Measurements from ENCODE around the gene ADCY7. TPM values are rescaled to one million over a fixed set of nuclear protein-coding genes. Genes with fewer than 3 reads are reported as not detected.

Gene ADCY7
- total and polyA plus RNA-seq, 9 of the 15 experiments (the other 6 are each of a cell fraction or from before 2014, with no cell fraction given) = 2.3 to 108 (median 28.6) TPM

DNA sequence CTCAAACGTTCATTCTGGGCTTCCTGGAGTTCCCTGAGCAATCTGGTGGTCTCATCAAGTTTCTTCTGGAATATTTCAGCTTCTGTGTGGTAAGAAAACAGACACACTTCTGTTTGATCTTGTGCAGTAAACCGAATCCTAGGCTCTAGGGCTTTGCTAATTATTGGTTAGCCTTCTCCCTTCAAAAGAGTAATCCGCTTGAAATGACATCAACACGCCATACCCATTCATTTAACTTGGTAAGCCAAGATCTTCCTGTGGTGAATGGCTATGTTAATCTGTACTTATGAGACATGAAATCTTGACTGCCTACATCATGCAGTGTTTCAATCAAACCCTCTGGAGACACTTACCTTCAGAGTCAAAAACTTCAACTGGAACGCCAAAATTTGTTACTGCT, 54.0 kb downstream of the ADCY7 start (continued):
- TF ChIP-seq ZBTB1 (CRISPR knock-in tag; IDR thresholded peaks at IDR 0.05; ENCODE audit: borderline replicate concordance, low read depth) = no peak

DNA sequence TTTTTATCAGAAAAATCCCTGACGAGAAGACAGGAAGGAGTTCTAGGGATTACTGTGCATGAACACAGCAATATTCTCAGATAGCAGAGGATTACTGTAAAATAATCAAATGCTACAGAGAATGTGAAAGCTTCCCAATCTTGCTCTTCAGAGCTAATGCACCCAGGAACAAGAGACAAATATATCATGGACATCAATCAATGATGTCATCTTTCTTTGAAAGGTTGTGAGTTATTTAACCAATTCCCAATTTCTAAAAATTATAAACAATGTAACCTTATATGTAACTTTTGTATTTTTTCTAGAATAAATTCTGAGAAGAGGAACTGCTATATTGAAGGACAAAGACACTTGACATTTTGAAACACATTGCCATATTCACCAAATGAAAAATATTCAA, 56.0 kb downstream of the ADCY7 start:
- H3K4me3 ChIP-seq = no peak overlapping the region
- H3K27ac ChIP-seq (ENCODE audit: extremely low read depth, low read depth, low read length) = no peak overlapping the region
- H3K9me3 ChIP-seq (replicated peaks; ENCODE audit: control insufficient read depth, insufficient read depth, low read depth, low read length) = no peaks in the 10 kb centered on the region
- no peak overlapping the region for H2AFZ ChIP-seq (ENCODE audit: low read depth, low read length)
- in situ Hi-C loops (cut with MboI) = no loop called here
- ATAC-seq (no peak), FAIRE-seq (no peak), DNase-seq (ENCODE audit: extremely low read depth in 1 of 4, low spot score in 3 of 4) (no peak)
- POLR2A ChIA-PET = no interaction called here
- intact Hi-C loops (cut with micrococcal nuclease) = loop anchor here (5.0 kb wide), 1 partner anchor 75 kb away; no protein-coding TSS in a partner anchor
- no peaks in the 10 kb centered on the region for H3K79me2 ChIP-seq (ENCODE audit: control insufficient read depth, insufficient read depth, low read length)
- peaks cover 0 to 15% of the 10 kb centered on the region in 2 experiments; a peak in 2 of 5 replicates for H3K4me1 ChIP-seq (replicated peaks in 1 of 2; ENCODE audit: control insufficient read depth in 2 of 2, insufficient read depth in 2 of 2, low read length in 2 of 2)
- peaks cover 95% of the 10 kb centered on the region for H3K36me3 ChIP-seq (ENCODE audit: control insufficient read depth, insufficient read depth, low read length)
- H3K4me2 ChIP-seq (ENCODE audit: insufficient read depth, low read length) = no peak overlapping the region
- H4K20me1 ChIP-seq (replicated peaks; ENCODE audit: control insufficient read depth, insufficient read depth, low read length) = 0 out of 2 replicates have a peak, but pooled peaks cover 6% of the 10 kb centered on the region
- no peaks in the 10 kb centered on the region for H3K27me3 ChIP-seq (ENCODE audit: control insufficient read depth in 2 of 2, insufficient read depth in 2 of 2, low read length in 2 of 2)
- BruUV-seq (replicated peaks) = no TSS peak
- no peak overlapping the region for H3K9ac ChIP-seq (ENCODE audit: insufficient read depth in 1 of 2, low read depth in 2 of 2, low read length in 2 of 2)
- H3K9me1 ChIP-seq (ENCODE audit: control insufficient read depth, insufficient read depth, low read length) = no peaks in the 10 kb centered on the region
- 38% methylated on average over 1 of the region's 1 CpG for WGBS (ENCODE audit: insufficient coverage, low coverage, missing lambda C conversion rate)
- CTCF ChIA-PET (ENCODE audit: low intra/inter-chr PET ratio) = interaction anchor here (1.1 kb wide), 1 partner anchor 46 kb away, joined by 3 read pairs; no protein-coding TSS in a partner anchor
- TF ChIP-seq, protein P1, sequence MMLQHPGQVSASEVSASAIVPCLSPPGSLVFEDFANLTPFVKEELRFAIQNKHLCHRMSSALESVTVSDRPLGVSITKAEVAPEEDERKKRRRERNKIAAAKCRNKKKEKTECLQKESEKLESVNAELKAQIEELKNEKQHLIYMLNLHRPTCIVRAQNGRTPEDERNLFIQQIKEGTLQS (IDR thresholded peaks at IDR 0.05) = peak; percentile 70
- TF ChIP-seq, protein P1 (CRISPR knock-in tag; conservative IDR thresholded peaks at IDR 0.05) = no peak
- TF ChIP-seq, protein P2, sequence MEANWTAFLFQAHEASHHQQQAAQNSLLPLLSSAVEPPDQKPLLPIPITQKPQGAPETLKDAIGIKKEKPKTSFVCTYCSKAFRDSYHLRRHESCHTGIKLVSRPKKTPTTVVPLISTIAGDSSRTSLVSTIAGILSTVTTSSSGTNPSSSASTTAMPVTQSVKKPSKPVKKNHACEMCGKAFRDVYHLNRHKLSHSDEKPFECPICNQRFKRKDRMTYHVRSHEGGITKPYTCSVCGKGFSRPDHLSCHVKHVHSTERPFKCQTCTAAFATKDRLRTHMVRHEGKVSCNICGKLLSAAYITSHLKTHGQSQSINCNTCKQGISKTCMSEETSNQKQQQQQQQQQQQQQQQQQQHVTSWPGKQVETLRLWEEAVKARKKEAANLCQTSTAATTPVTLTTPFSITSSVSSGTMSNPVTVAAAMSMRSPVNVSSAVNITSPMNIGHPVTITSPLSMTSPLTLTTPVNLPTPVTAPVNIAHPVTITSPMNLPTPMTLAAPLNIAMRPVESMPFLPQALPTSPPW (CRISPR knock-in tag; IDR thresholded peaks at IDR 0.05) = no peak
- TF ChIP-seq JUND (IDR thresholded peaks at IDR 0.05; ENCODE audit: borderline replicate concordance, low read depth, low read length) (no peak), JUND (tag; IDR thresholded peaks at IDR 0.05; ENCODE audit: borderline replicate concordance, low read depth, low read length) (peak; percentile 28; the same call in 1 of the 3 replicates), POLR2H (tag; IDR thresholded peaks at IDR 0.05; ENCODE audit: low read depth) (0 out of 2 replicates have a peak, but pooled peaks have one; percentile 22), SMAD2 (IDR thresholded peaks at IDR 0.05; ENCODE audit: low read depth, low read length) (no peak), MEIS2 (IDR thresholded peaks at IDR 0.05; ENCODE audit: partially characterized antibody) (peak; percentile 33), PKNOX1 (IDR thresholded peaks at IDR 0.05) (no peak)
- TF ChIP-seq, protein P3, sequence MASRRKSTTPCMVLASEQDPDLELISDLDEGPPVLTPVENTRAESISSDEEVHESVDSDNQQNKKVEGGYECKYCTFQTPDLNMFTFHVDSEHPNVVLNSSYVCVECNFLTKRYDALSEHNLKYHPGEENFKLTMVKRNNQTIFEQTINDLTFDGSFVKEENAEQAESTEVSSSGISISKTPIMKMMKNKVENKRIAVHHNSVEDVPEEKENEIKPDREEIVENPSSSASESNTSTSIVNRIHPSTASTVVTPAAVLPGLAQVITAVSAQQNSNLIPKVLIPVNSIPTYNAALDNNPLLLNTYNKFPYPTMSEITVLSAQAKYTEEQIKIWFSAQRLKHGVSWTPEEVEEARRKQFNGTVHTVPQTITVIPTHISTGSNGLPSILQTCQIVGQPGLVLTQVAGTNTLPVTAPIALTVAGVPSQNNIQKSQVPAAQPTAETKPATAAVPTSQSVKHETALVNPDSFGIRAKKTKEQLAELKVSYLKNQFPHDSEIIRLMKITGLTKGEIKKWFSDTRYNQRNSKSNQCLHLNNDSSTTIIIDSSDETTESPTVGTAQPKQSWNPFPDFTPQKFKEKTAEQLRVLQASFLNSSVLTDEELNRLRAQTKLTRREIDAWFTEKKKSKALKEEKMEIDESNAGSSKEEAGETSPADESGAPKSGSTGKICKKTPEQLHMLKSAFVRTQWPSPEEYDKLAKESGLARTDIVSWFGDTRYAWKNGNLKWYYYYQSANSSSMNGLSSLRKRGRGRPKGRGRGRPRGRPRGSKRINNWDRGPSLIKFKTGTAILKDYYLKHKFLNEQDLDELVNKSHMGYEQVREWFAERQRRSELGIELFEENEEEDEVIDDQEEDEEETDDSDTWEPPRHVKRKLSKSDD (conservative IDR thresholded peaks at IDR 0.05; ENCODE audit: low read length) = no peak
